TTC549 (cell line): Measurements from ENCODE around the gene EFNA3.
A peak's percentile ranks its signal among the peaks of the same experiment; 100 is the strongest.

Source experiments
- FAIRE-seq: peaks from 2 replicates; lab custom pipeline; 2012; peaks lifted over from hg19 to GRCh38; lab: Jason Lieb, UNC

The EFNA3 gene

DNA sequence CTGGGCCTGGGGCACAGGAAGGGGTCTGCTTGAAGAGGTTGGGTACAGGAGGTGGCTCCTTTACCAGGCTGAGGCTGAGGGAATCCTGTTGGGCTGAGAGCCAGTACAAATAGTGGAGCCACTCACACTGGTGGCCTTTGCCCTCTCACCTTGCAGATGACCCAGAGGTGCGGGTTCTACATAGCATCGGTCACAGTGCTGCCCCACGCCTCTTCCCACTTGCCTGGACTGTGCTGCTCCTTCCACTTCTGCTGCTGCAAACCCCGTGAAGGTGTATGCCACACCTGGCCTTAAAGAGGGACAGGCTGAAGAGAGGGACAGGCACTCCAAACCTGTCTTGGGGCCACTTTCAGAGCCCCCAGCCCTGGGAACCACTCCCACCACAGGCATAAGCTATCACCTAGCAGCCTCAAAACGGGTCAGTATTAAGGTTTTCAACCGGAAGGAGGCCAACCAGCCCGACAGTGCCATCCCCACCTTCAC is 55.2 kb downstream of the EFNA3 start:
- FAIRE-seq, result no peak

DNA sequence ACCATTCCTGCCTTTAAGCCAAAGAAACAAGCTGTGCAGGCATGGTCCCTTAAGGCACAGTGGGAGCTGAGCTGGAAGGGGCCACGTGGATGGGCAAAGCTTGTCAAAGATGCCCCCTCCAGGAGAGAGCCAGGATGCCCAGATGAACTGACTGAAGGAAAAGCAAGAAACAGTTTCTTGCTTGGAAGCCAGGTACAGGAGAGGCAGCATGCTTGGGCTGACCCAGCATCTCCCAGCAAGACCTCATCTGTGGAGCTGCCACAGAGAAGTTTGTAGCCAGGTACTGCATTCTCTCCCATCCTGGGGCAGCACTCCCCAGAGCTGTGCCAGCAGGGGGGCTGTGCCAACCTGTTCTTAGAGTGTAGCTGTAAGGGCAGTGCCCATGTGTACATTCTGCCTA is 55.7 kb downstream of the EFNA3 start:
- FAIRE-seq, result no peak

DNA sequence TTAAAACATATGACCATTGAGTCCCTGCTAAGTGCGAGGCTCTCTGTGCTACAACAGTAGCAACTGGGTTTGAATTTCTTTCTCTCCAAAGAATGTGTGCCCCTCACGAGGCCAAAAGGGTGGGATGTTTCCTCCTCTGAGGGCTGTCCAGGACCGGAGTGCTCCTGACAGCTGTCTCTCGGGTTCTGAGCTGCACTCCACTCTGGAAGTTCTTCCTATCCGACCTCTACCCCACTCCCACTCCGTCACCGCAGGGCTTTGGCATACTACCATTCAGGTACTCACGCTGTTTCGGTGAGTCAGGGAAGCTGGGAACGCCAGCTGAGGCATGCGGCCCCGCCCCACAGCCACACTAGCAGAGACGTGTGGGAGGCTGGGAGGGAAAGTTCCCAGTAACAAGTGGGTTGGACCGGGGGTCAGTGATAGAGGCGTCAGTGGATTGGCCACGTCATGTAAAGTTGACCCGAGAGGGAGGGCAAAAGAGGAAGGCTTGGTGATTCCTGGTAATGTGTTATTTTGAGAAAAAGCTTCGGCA is 56.3 kb downstream of the EFNA3 start:
- FAIRE-seq, result peak; percentile 66

DNA sequence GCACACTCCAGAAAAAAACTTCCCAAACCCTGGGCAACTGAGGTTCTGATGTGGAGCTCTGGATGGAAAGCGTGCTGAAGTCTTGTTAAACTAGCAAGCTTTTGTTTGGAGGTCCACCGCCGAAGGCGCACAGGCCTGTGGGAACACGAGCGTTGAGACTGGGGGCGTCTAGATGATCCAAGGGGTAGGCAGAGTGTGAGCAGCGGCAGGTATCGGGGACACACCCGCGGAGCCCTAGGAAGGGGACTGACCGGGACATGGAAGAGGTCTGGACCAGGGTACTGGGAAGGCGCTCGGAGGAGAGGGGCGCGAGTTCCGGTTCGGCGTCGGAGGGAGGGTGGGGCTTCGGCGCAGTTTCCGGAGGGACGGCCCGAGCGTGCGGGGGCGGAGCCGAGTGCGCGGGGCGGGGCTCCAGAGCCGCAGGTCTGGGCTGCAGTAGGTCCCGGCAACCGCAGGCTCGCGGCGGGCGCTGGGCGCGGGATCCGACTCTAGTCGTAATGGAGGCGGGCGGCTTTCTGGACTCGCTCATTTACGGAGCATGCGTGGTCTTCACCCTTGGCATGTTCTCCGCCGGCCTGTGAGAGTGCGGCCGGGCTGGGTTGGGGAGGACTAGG is 56.9 kb downstream of the EFNA3 start, which contains the start of gene SLC50A1:
Gene SLC50A1 (plus strand): TSS at position 438 of the 614 bp plus-strand sequence. CDS start 60 bp downstream, at position 498.
- peak; percentile 63 for FAIRE-seq

DNA sequence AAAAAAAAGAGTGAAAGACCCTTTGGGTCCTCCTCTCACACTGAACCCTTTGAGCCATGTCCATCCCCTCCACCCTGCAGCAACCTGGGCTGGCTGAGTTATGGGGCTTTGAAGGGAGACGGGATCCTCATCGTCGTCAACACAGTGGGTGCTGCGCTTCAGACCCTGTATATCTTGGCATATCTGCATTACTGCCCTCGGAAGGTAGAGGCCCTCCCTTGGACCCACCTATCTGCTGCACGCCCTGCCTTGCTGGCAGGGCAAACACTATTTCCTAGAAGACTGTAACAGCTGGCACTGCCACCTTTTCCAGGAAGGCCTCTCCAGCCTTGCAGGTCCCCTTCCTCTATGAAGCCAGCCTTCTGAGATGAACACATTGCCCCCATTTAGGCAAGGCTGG is 58.1 kb downstream of the EFNA3 start:
- FAIRE-seq, result no peak
